ENCODE data around the gene ZKSCAN4. TPM values are rescaled to one million over a fixed set of nuclear protein-coding genes. Genes with fewer than 3 reads are reported as not detected.

Gene ZKSCAN4
- total RNA-seq, 1 experiment from 2014 or later, result 5.5 TPM

DNA sequence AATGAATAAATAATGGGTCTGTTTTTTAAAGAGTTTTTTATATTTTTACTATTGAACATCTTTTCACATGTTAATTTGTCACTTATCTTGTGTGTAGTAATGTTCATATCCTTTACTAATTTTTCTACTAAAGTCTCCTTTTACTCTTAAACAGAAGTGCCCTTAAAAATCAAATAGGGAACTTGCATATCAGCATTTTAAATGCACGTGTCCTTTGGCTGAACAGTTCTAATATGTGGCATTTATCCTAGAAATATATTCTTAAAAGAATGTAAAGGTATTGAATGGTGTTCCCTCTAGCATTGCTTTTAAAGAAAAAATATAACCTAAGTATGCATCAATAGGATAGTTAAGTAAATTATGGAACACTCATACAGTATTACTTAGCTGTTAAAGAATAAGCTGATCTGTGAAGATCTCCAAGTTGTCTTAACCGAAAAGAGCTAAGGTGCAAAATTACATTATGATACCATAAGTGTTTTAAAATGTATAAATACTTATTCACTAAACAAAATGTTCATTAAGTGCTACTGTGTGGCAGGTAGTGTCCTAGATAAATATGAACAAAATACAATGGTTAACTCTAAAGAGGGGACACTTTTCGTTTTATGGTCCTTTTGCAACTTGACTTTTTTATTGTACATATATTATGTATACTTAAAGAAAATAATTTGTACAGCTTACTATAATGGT lies 28.7 kb upstream of the ZKSCAN4 start:
- Mint-ChIP-seq H3K4me3 (ENCODE audit: unreplicated experiment) (peak overlapping the region; percentile 85), H3K9me3 (ENCODE audit: unreplicated experiment) (no peaks in the 10 kb centered on the region), H3K4me1 (ENCODE audit: low read depth, unreplicated experiment) (peaks cover 10% of the 10 kb centered on the region), H3K27me3 (ENCODE audit: insufficient read depth, unreplicated experiment) (no peaks in the 10 kb centered on the region), H3K36me3 (ENCODE audit: insufficient read depth, unreplicated experiment) (no peaks in the 10 kb centered on the region), H3K27ac (ENCODE audit: unreplicated experiment) (no peak overlapping the region)
- TF ChIP-seq CTCF (IDR thresholded peaks at IDR 0.05; ENCODE audit: insufficient read depth in 1 of 2, low read depth in 1 of 2, low read length in 1 of 2, severe bottlenecking in 1 of 2, unreplicated experiment in 1 of 2), result no peak
- Histone ChIP-seq H3K4me1 (0 out of 2 replicates have a peak, but pooled peaks cover 4% of the 10 kb centered on the region), H3K4me3 (ENCODE audit: low read depth, low read length) (peak overlapping the region; percentile 74), H3K36me3 (ENCODE audit: control insufficient read depth, insufficient read depth, low read length) (no peaks in the 10 kb centered on the region; the same call in 1 of the 2 replicates), H3K9me3 (no peaks in the 10 kb centered on the region), H3K27me3 (replicated peaks; ENCODE audit: control insufficient read depth, insufficient read depth, low read length) (no peaks in the 10 kb centered on the region)
- ChIA-PET POLR2A (interaction anchor here (0.5 to 0.6 kb wide), 2 partner anchors 62 to 1108 kb away, joined by 3 to 6 read pairs; no protein-coding TSS in a partner anchor), CTCF (interaction anchor here (1.0 to 2.2 kb wide), 2 partner anchors 75 to 103 kb away, joined by 3 to 14 read pairs; no protein-coding TSS in a partner anchor)
- DNase-seq, result no peak
- intact Hi-C loops (cut with micrococcal nuclease; ENCODE audit: unreplicated experiment), result loop anchor here (1.0 to 5.0 kb wide), 5 partner anchors 13 to 103 kb away; partner anchors contain the start of genes ZKSCAN3, ZKSCAN4, ZSCAN26 and ZSCAN31
- no TSS peak for BruUV-seq (replicated peaks)

DNA sequence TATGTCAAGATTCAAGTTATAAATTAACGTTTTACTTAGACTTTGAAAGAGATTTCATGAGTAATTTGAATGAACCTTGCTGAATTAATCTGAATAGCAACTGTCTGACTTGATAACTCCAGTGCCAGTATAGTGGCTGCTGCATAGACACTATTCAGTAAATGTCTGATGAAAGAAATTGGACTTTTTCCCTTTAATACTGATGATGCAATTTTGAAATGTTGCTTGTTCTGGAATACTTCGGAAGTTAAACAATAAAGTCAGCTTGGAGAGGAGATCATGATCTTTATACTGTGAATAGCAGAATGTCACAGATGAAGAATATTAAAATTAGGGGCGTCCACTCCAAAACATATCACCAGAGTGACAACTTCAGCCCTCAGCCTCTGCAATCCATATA lies 25.7 kb upstream of the ZKSCAN4 start:
- 0 out of 2 replicates have a peak, but pooled peaks cover 4% of the 10 kb centered on the region for H3K4me1 ChIP-seq
- ChIA-PET CTCF (no interaction called here), POLR2A (no interaction called here)
- no peak overlapping the region for H3K4me3 ChIP-seq (ENCODE audit: low read depth, low read length)
- no peaks in the 10 kb centered on the region for H3K27me3 Mint-ChIP-seq (ENCODE audit: insufficient read depth, unreplicated experiment)
- BruUV-seq (replicated peaks), result no TSS peak
- H3K27me3 ChIP-seq (replicated peaks; ENCODE audit: control insufficient read depth, insufficient read depth, low read length), result no peaks in the 10 kb centered on the region
- no peak for TF ChIP-seq CTCF (IDR thresholded peaks at IDR 0.05; ENCODE audit: insufficient read depth in 1 of 2, low read depth in 1 of 2, low read length in 1 of 2, severe bottlenecking in 1 of 2, unreplicated experiment in 1 of 2)
- no peaks in the 10 kb centered on the region for H3K9me3 ChIP-seq
- H3K36me3 Mint-ChIP-seq (ENCODE audit: insufficient read depth, unreplicated experiment), result no peaks in the 10 kb centered on the region
- intact Hi-C loops (cut with micrococcal nuclease; ENCODE audit: unreplicated experiment), result no loop called here
- H3K4me1 Mint-ChIP-seq (ENCODE audit: low read depth, unreplicated experiment), result peaks cover 10% of the 10 kb centered on the region
- H3K4me3 Mint-ChIP-seq (ENCODE audit: unreplicated experiment), result no peak overlapping the region
- no peak for DNase-seq
- H3K9me3 Mint-ChIP-seq (ENCODE audit: unreplicated experiment), result no peaks in the 10 kb centered on the region
- H3K36me3 ChIP-seq (ENCODE audit: control insufficient read depth, insufficient read depth, low read length), result no peaks in the 10 kb centered on the region
- H3K27ac Mint-ChIP-seq (ENCODE audit: unreplicated experiment), result no peak overlapping the region

GRCh38 chr6:28274888-28275287 lies 22.8 kb upstream of the ZKSCAN4 start:
- Mint-ChIP-seq H3K36me3 (ENCODE audit: insufficient read depth, unreplicated experiment) (no peaks in the 10 kb centered on the region), H3K4me1 (ENCODE audit: low read depth, unreplicated experiment) (no peaks in the 10 kb centered on the region), H3K27ac (ENCODE audit: unreplicated experiment) (no peak overlapping the region), H3K9me3 (ENCODE audit: unreplicated experiment) (no peaks in the 10 kb centered on the region), H3K27me3 (ENCODE audit: insufficient read depth, unreplicated experiment) (no peaks in the 10 kb centered on the region), H3K4me3 (ENCODE audit: unreplicated experiment) (no peak overlapping the region)
- TF ChIP-seq CTCF (IDR thresholded peaks at IDR 0.05; ENCODE audit: insufficient read depth in 1 of 2, low read depth in 1 of 2, low read length in 1 of 2, severe bottlenecking in 1 of 2, unreplicated experiment in 1 of 2), result no peak
- Histone ChIP-seq H3K36me3 (ENCODE audit: control insufficient read depth, insufficient read depth, low read length) (no peaks in the 10 kb centered on the region; the same call in 1 of the 2 replicates), H3K4me3 (ENCODE audit: low read depth, low read length) (no peak overlapping the region), H3K4me1 (no peaks in the 10 kb centered on the region), H3K27me3 (replicated peaks; ENCODE audit: control insufficient read depth, insufficient read depth, low read length) (no peaks in the 10 kb centered on the region), H3K9me3 (no peaks in the 10 kb centered on the region)
- no peak for DNase-seq
- ChIA-PET CTCF (no interaction called here), POLR2A (no interaction called here)
- intact Hi-C loops (cut with micrococcal nuclease; ENCODE audit: unreplicated experiment), result no loop called here
- BruUV-seq (replicated peaks), result no TSS peak

Measured in Caco-2 (cell line).